Thoracic aorta (tissue), 2 donors: ENCODE measurements around the gene DAGLA. TPM values are rescaled to one million over a fixed set of nuclear protein-coding genes. Genes with fewer than 3 reads are reported as not detected.
"Not testable (repeated sequence)": the region's sequence is repeated elsewhere in the genome, so short reads cannot be mapped to it uniquely, and the experiment has no call there.

Source experiments
- ATAC-seq: fragments of 150-250 bp; one replicate; pipeline ENCODE4 v1.8.0; 2017; ENCODE audit warnings: low read depth; ENCODE audit not compliant: insufficient number of reproducible peaks, low FRiP score
- DNase-seq: peaks from one replicate; pipeline ENCODE4 v3.0.0-alpha.2; 2020; ENCODE audit warnings: low spot score
- H3K27ac ChIP-seq, 2 donors: fragments of 200-600 bp; sonication (generic); 1 replicate in 1 of 2; 2 replicates in 1 of 2; pipeline ENCODE4 v1.5.1; 2016; ENCODE audit warnings: mild to moderate bottlenecking in 2 of 2, moderate library complexity in 2 of 2
- H3K27me3 ChIP-seq: fragments of 200-600 bp; sonication (generic); replicated peaks from 2 replicates; pipeline ENCODE4 v1.6.0; 2016; ENCODE audit warnings: mild to moderate bottlenecking; ENCODE audit not compliant: insufficient read depth
- H3K36me3 ChIP-seq: fragments of 200-600 bp; sonication (generic); one replicate; pipeline ENCODE4 v1.5.1; 2016
- H3K4me1 ChIP-seq, 2 donors: fragments of 200-600 bp; sonication (generic); 1 replicate in 1 of 2; 2 replicates in 1 of 2; pipeline versions ENCODE4 v1.5.1 to v1.6.0; 2016; ENCODE audit warnings: low read depth in 2 of 2, mild to moderate bottlenecking in 1 of 2; ENCODE audit not compliant: control insufficient read depth in 1 of 2
- H3K4me3 ChIP-seq: fragments of 200-600 bp; sonication (generic); 2 replicates; pipeline ENCODE4 v1.5.1; 2016; ENCODE audit warnings: mild to moderate bottlenecking
- H3K9me3 ChIP-seq: fragments of 200-600 bp; sonication (generic); 2 replicates; pipeline ENCODE4 v1.5.1; 2016
- total RNA-seq, 2 donors: library from RNA; depleted of rRNA; stranded (reverse); fragments of >200 nt; gene quantifications; one replicate each; pipeline versions ENCODE4 v1.1.0 to v1.2.3, GENCODE V29; 2016
- TF ChIP-seq, protein P1 (sequence below): fragments of 200-600 bp; sonication (generic); IDR thresholded peaks from one replicate; pipeline ENCODE4 v1.5.1; 2019; ENCODE audit warnings: antibody characterized with exemption

Gene DAGLA
- total RNA-seq, 2 donors from 2014 or later: 1.2 to 1.4 TPM

DNA sequence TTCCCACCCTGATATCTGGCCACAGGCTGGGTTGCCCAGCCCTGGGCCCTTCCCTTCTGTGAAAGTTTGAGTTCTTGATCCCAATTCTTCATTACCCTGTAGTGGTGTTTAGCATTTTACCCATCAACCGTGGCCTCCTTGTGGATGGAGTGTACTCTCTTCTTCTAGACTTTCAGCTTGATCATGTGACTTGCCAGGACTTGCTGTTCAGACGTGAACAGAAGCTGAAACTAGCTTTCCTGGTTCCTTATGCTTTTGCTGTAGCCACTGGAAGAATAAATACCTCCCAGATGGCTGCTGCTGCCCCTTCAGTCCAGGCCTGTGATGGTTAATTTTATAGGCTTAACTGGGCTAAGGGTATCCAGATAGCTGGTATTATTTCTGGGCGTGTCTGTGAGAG lies 32.7 kb upstream of the DAGLA start:
- TF ChIP-seq, protein P1, sequence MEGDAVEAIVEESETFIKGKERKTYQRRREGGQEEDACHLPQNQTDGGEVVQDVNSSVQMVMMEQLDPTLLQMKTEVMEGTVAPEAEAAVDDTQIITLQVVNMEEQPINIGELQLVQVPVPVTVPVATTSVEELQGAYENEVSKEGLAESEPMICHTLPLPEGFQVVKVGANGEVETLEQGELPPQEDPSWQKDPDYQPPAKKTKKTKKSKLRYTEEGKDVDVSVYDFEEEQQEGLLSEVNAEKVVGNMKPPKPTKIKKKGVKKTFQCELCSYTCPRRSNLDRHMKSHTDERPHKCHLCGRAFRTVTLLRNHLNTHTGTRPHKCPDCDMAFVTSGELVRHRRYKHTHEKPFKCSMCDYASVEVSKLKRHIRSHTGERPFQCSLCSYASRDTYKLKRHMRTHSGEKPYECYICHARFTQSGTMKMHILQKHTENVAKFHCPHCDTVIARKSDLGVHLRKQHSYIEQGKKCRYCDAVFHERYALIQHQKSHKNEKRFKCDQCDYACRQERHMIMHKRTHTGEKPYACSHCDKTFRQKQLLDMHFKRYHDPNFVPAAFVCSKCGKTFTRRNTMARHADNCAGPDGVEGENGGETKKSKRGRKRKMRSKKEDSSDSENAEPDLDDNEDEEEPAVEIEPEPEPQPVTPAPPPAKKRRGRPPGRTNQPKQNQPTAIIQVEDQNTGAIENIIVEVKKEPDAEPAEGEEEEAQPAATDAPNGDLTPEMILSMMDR: no peak
- no peak for DNase-seq
- H3K9me3 ChIP-seq: no peaks in the 10 kb centered on the region
- no peak overlapping the region for H3K27ac ChIP-seq
- H3K36me3 ChIP-seq: no peaks in the 10 kb centered on the region
- ATAC-seq: no peak
- H3K27me3 ChIP-seq: no peaks in the 10 kb centered on the region
- no peaks in the 10 kb centered on the region for H3K4me1 ChIP-seq
- no peak overlapping the region for H3K4me3 ChIP-seq

GRCh38 chr11:61650781-61651571 lies 29.2 kb upstream of the DAGLA start:
- H3K27me3 ChIP-seq: no peaks in the 10 kb centered on the region
- H3K9me3 ChIP-seq: no peaks in the 10 kb centered on the region
- no peak overlapping the region for H3K27ac ChIP-seq
- TF ChIP-seq, protein P1: no peak
- DNase-seq: no peak
- no peaks in the 10 kb centered on the region for H3K36me3 ChIP-seq
- no peak overlapping the region for H3K4me3 ChIP-seq
- H3K4me1 ChIP-seq: no peaks in the 10 kb centered on the region
- ATAC-seq: no peak

DNA sequence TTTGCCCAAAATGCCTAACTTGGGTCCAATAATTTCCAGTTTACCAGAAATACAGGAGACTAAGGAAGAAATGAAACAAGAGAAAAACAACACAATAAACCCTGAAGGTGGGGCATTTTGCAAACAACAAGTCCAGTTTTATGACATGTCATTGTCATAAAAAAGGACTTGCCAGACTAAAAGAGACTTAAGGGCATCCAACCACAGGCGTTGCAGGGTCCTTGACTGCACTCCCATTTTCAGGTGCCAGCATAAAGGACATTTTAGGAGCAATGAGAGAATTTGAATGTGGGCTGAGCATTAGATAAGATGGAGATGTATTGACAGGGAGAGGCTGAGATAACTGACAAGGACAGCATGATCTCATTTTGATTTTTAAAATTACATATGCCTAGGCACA lies 28.1 kb upstream of the DAGLA start:
- ATAC-seq (no peak), DNase-seq (no peak)
- Histone ChIP-seq H3K36me3 (no peaks in the 10 kb centered on the region), H3K4me3 (no peak overlapping the region), H3K27me3 (no peaks in the 10 kb centered on the region), H3K4me1 (no peaks in the 10 kb centered on the region), H3K27ac (no peak overlapping the region), H3K9me3 (no peaks in the 10 kb centered on the region)
- TF ChIP-seq, protein P1: no peak

- H3K4me3 ChIP-seq: no peak overlapping the region
- DNase-seq: no peak
- no peaks in the 10 kb centered on the region for H3K9me3 ChIP-seq
- no peaks in the 10 kb centered on the region for H3K4me1 ChIP-seq
- H3K36me3 ChIP-seq: no peaks in the 10 kb centered on the region
- H3K27me3 ChIP-seq: no peaks in the 10 kb centered on the region
- no peak overlapping the region for H3K27ac ChIP-seq
- TF ChIP-seq, protein P1: no peak
- ATAC-seq: no peak
These were observed 25.8 kb upstream of the DAGLA start for GRCh38 chr11:61654397-61654829.

- H3K27ac ChIP-seq, H3K4me3 ChIP-seq, H3K36me3 ChIP-seq, H3K4me1 ChIP-seq, DNase-seq, H3K27me3 ChIP-seq, H3K9me3 ChIP-seq, ATAC-seq: not testable (repeated sequence)
These were observed 24.7 kb upstream of the DAGLA start for GRCh38 chr11:61655266-61656159.
